ENCODE measurements around the gene IL1R2. TPM values are rescaled to one million over a fixed set of nuclear protein-coding genes. Genes with fewer than 3 reads are reported as not detected.

IL1R2 gene
- total and polyA plus RNA-seq, 9 donors, result 0.06 to 1.0 (median 0.18) TPM; not detected in 3

GRCh38 chr2:102040229-102040628 lies 48.5 kb downstream of the IL1R2 start:
- Histone ChIP-seq H3K36me3 (ENCODE audit: control insufficient read depth, insufficient read depth, low read length) (no peaks in the 10 kb centered on the region), H3K4me1 (ENCODE audit: control insufficient read depth, insufficient read depth, low read length) (peaks cover 6% of the 10 kb centered on the region), H3K27ac (ENCODE audit: low read length) (no peak overlapping the region), H3K4me3 (ENCODE audit: low read length) (no peak overlapping the region), H3K9me3 (replicated peaks; ENCODE audit: control insufficient read depth, low read depth, low read length) (no peaks in the 10 kb centered on the region), H3K27me3 (ENCODE audit: control insufficient read depth, insufficient read depth, low read length) (peaks cover 8% of the 10 kb centered on the region)
- WGBS (ENCODE audit: insufficient coverage), result 94% methylated on average over 2 of the region's 3 CpGs
- no peak for DNase-seq

GRCh38 chr2:102041351-102041750 lies 49.6 kb downstream of the IL1R2 start:
- Histone ChIP-seq H3K27ac (ENCODE audit: low read length) (no peak overlapping the region), H3K27me3 (ENCODE audit: control insufficient read depth, insufficient read depth, low read length) (peaks cover 18% of the 10 kb centered on the region)
- 36% methylated on average over 2 of the region's 2 CpGs for WGBS (ENCODE audit: insufficient coverage)

DNA sequence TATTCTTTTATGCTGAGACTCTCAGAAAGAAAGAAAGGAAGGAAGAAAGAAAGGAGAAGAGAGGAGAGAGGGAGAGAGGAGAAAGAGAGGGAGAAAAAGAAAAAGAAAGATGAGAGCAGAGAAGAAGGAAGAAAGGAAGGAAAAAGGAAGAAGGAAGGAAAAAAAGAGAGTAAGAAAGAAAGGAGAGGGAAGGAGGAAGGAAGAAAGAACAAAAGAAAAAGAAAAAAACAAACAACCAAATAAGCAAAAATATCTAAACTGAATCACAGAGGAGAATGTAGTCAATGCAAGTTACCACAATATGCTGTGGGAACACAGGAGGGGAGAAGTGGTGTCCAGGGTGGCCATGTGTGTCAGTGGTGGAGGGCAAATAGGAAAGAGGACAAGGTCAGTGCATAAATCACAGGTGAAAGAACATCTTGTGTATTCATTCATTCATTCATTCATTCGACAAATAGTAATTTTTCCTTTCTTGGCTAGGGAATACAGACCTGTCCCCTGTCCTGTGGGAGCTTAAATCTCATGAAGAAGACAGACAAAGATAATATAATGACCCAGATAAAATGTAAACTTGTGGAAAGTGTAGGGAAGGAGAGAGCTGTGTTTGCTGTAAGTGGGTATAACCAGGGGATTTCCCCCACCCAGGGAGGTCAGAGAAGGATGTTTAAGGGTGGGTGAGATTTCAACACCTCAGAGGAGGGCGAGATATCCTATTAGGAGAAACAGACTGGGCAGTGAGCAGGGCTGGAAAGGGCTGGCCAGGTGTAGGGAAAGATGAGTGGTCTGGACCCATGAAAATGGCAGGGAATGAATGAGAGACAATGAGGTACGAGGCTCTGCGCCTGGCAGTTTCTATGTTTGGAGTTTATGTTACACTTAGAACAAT lies 50.7 kb downstream of the IL1R2 start:
- H3K9me3 ChIP-seq (replicated peaks; ENCODE audit: control insufficient read depth, low read depth, low read length), result no peaks in the 10 kb centered on the region
- peaks cover under 1% of the 10 kb centered on the region for H3K4me1 ChIP-seq (ENCODE audit: control insufficient read depth, insufficient read depth, low read length)
- WGBS (ENCODE audit: insufficient coverage), result 89% methylated on average over 3 of the region's 4 CpGs
- DNase-seq, result no peak
- no peak overlapping the region for H3K4me3 ChIP-seq (ENCODE audit: low read length)
- H3K27me3 ChIP-seq (ENCODE audit: control insufficient read depth, insufficient read depth, low read length), result peaks cover 18% of the 10 kb centered on the region
- no peaks in the 10 kb centered on the region for H3K36me3 ChIP-seq (ENCODE audit: control insufficient read depth, insufficient read depth, low read length)
- no peak overlapping the region for H3K27ac ChIP-seq (ENCODE audit: low read length)

More at GRCh38 chr2:102041351-102041750, 49.6 kb downstream of the IL1R2 start:
- H3K4me3 ChIP-seq (ENCODE audit: low read length), result no peak overlapping the region
- no peaks in the 10 kb centered on the region for H3K36me3 ChIP-seq (ENCODE audit: control insufficient read depth, insufficient read depth, low read length)
- no peak for DNase-seq
- no peaks in the 10 kb centered on the region for H3K9me3 ChIP-seq (replicated peaks; ENCODE audit: control insufficient read depth, low read depth, low read length)
- H3K4me1 ChIP-seq (ENCODE audit: control insufficient read depth, insufficient read depth, low read length), result peaks cover 6% of the 10 kb centered on the region

DNA sequence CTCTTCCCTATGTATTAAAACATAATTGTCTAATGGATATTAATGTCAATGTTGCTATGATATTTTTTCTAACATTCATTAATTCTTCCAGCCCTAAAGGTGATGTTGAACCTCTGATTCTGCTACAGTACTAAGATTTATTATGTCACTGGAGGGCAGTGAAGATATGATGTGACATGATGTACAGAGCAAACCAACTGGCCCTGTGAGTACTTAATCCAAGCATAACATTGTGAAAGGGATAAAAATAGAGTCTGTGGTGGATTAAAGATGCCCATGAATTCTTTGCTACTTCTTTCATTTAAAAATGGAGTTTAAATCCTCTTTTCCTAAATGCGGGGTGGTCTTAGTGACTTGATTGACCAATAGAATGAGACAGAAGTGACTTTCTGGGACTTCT lies 51.8 kb downstream of the IL1R2 start:
- no CpG with 5 or more reads among the region's 1 CpG for WGBS (ENCODE audit: insufficient coverage)
- Histone ChIP-seq H3K27ac (ENCODE audit: low read length) (no peak overlapping the region), H3K36me3 (ENCODE audit: control insufficient read depth, insufficient read depth, low read length) (no peaks in the 10 kb centered on the region), H3K27me3 (ENCODE audit: control insufficient read depth, insufficient read depth, low read length) (peaks cover 18% of the 10 kb centered on the region), H3K9me3 (replicated peaks; ENCODE audit: control insufficient read depth, low read depth, low read length) (no peaks in the 10 kb centered on the region), H3K4me1 (ENCODE audit: control insufficient read depth, insufficient read depth, low read length) (no peaks in the 10 kb centered on the region), H3K4me3 (ENCODE audit: low read length) (no peak overlapping the region)
- DNase-seq, result no peak

DNA sequence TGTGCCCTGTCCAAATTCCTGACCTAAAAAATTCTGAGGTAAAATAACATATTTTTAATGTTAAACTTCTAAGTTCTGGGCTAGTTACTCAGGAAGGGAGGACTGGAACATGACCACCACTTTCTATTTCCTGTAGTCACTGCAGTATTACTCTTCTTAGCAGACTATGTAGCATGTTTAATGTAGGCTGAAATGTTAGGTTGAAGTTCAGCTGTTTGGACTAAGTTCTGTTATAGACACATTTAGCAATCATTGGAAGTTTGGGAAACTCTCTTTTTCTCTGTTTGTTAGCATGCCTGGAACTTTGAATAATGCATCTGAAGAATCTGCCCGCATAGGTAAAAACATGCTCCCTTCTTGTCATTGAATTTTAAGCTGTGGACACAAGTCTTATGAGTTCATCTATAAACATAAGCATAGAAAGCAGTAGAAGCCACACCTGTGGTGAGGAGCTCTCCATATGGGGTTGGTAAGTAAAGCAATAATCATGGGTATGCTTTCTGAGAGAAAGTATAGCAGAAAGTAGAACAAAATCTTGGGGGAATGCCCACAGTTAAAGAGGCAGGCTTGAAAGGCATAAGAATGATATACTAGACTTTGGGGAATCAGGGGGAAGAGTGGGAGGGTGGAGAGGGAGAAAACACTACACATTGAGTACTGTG lies 52.6 kb downstream of the IL1R2 start:
- H3K4me1 ChIP-seq (ENCODE audit: control insufficient read depth, insufficient read depth, low read length), result peaks cover 3% of the 10 kb centered on the region
- no peaks in the 10 kb centered on the region for H3K36me3 ChIP-seq (ENCODE audit: control insufficient read depth, insufficient read depth, low read length)
- no peak overlapping the region for H3K27ac ChIP-seq (ENCODE audit: low read length)
- WGBS (ENCODE audit: insufficient coverage), result no CpG with 5 or more reads among the region's 1 CpG
- no peak overlapping the region for H3K4me3 ChIP-seq (ENCODE audit: low read length)
- H3K9me3 ChIP-seq (replicated peaks; ENCODE audit: control insufficient read depth, low read depth, low read length), result no peaks in the 10 kb centered on the region
- H3K27me3 ChIP-seq (ENCODE audit: control insufficient read depth, insufficient read depth, low read length), result peaks cover 18% of the 10 kb centered on the region
- no peak for DNase-seq

DNA sequence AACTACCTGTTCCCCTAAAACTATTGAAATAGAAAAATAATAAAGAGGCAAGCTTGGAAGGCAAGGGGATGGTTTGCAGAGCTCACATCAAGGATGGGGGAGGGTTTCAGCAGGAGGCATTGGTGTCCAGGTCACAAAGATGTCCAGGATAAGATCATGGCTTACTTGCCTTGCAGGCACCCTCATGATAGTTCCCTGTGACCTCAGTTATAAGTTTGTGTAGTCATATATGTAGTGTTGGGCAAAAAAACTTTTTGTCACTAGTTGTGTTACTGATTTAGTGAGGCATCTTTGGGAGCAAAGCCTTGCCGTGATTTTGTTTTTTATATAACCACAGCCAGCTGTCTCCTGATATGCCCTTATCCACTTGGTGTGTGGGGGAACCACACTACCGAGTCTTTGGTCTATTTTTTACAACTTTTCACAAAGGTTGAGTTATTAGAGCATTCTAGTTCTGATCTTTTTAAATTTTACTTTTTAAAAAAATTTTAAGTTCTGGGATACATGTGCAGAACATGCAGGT lies 53.3 kb downstream of the IL1R2 start:
- H3K27me3 ChIP-seq (ENCODE audit: control insufficient read depth, insufficient read depth, low read length), result peaks cover 18% of the 10 kb centered on the region
- H3K4me3 ChIP-seq (ENCODE audit: low read length), result no peak overlapping the region
- H3K36me3 ChIP-seq (ENCODE audit: control insufficient read depth, insufficient read depth, low read length), result no peaks in the 10 kb centered on the region
- H3K4me1 ChIP-seq (ENCODE audit: control insufficient read depth, insufficient read depth, low read length), result peaks cover 9% of the 10 kb centered on the region
- H3K9me3 ChIP-seq (replicated peaks; ENCODE audit: control insufficient read depth, low read depth, low read length), result no peaks in the 10 kb centered on the region
- no peak overlapping the region for H3K27ac ChIP-seq (ENCODE audit: low read length)
- DNase-seq, result no peak
- WGBS (ENCODE audit: insufficient coverage), result no CpG with 5 or more reads among the region's 2 CpGs

- peak overlapping the region; percentile 3 for H3K27ac ChIP-seq (ENCODE audit: low read length)
- no peaks in the 10 kb centered on the region for H3K36me3 ChIP-seq (ENCODE audit: control insufficient read depth, insufficient read depth, low read length)
- no CpG with 5 or more reads among the region's 6 CpGs for WGBS (ENCODE audit: insufficient coverage)
- H3K27me3 ChIP-seq (ENCODE audit: control insufficient read depth, insufficient read depth, low read length), result peaks cover 18% of the 10 kb centered on the region
- H3K9me3 ChIP-seq (replicated peaks; ENCODE audit: control insufficient read depth, low read depth, low read length), result no peaks in the 10 kb centered on the region
- no peak for DNase-seq
- H3K4me1 ChIP-seq (ENCODE audit: control insufficient read depth, insufficient read depth, low read length), result peaks cover 13% of the 10 kb centered on the region
- no peak overlapping the region for H3K4me3 ChIP-seq (ENCODE audit: low read length)
Measured at GRCh38 chr2:102045697-102046096, 53.9 kb downstream of the IL1R2 start.

- peaks cover 20% of the 10 kb centered on the region for H3K4me1 ChIP-seq (ENCODE audit: control insufficient read depth, insufficient read depth, low read length)
- 82% methylated on average over 4 of the region's 9 CpGs for WGBS (ENCODE audit: insufficient coverage)
- peak overlapping the region; percentile 3 for H3K27ac ChIP-seq (ENCODE audit: low read length)
- no peaks in the 10 kb centered on the region for H3K36me3 ChIP-seq (ENCODE audit: control insufficient read depth, insufficient read depth, low read length)
- H3K27me3 ChIP-seq (ENCODE audit: control insufficient read depth, insufficient read depth, low read length), result peaks cover 18% of the 10 kb centered on the region
- no peak for DNase-seq
- no peak overlapping the region for H3K4me3 ChIP-seq (ENCODE audit: low read length)
- no peaks in the 10 kb centered on the region for H3K9me3 ChIP-seq (replicated peaks; ENCODE audit: control insufficient read depth, low read depth, low read length)
Measured at GRCh38 chr2:102046135-102046986, 54.6 kb downstream of the IL1R2 start.

- Histone ChIP-seq H3K4me3 (ENCODE audit: low read length) (no peak overlapping the region), H3K9me3 (replicated peaks; ENCODE audit: control insufficient read depth, low read depth, low read length) (no peaks in the 10 kb centered on the region), H3K36me3 (ENCODE audit: control insufficient read depth, insufficient read depth, low read length) (no peaks in the 10 kb centered on the region), H3K4me1 (ENCODE audit: control insufficient read depth, insufficient read depth, low read length) (peaks cover 29% of the 10 kb centered on the region), H3K27me3 (ENCODE audit: control insufficient read depth, insufficient read depth, low read length) (peaks cover 15% of the 10 kb centered on the region), H3K27ac (ENCODE audit: low read length) (no peak overlapping the region)
- DNase-seq, result no peak
- WGBS (ENCODE audit: insufficient coverage), result 85% methylated on average over 5 of the region's 8 CpGs
Measured at GRCh38 chr2:102048465-102048864, 56.7 kb downstream of the IL1R2 start.

Measured in muscle of leg (tissue), 11 donors.